Activated CD4-positive, alpha-beta T cell treated with anti-CD3 and anti-CD28 coated beads, Interleukin-2, Interleukin-4, amounts not matched to agents 100 ng/mL and 50 ng/mL, durations not matched to agents 16 hours and 8 hours (primary cell): ENCODE results near the gene BTG1.
A peak's percentile ranks its signal among the peaks of the same experiment; 100 is the strongest.

Source experiments
- DNase-seq: peaks from one replicate; pipeline ENCODE4 v3.0.0-alpha.2; 2020; ENCODE audit warnings: low spot score

Gene BTG1, protein sequence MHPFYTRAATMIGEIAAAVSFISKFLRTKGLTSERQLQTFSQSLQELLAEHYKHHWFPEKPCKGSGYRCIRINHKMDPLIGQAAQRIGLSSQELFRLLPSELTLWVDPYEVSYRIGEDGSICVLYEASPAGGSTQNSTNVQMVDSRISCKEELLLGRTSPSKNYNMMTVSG

DNA sequence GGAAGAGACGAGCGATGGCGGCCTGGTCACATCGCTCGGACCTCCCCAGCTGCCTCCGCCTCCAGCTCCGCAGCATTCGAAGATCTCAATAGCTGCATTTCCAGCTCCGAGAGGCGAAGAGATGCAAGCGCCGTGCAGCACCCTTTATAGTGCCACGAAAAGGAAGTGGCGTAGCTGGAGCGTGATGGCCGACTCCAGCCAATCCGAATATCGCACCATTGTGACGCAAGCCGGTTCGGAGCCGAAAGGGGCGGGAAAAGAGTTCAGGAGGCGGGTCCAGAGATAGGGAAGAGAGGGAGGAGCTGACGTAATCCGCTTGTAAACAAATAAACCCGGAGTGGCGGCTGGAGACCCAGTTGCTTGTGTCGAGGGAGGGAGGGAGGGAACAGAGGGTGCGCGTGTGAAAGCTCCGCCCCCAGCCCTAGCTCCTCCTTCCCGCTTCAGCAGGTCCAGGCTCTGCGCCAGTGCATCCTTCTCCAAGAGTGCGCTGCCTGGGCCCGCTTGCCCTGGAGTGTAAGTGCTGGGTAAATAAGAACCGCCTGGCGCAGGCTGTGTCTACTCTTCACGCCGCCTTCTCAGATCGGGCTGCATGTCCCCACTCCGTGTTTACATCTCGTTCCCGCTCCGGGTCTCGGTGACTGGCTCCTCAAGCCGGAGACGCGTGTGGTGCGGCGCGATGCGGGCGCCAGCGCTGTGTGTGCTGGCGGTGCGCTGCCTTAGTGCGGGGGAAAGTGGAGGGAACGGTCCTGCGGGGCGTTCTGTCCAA is at the start of gene BTG1:
Gene BTG1, minus strand, starts transcription at position 116 of the 766 bp plus-strand sequence. CDS start 311 bp downstream, outside the sequence.
- peak; percentile 100 for DNase-seq

DNA sequence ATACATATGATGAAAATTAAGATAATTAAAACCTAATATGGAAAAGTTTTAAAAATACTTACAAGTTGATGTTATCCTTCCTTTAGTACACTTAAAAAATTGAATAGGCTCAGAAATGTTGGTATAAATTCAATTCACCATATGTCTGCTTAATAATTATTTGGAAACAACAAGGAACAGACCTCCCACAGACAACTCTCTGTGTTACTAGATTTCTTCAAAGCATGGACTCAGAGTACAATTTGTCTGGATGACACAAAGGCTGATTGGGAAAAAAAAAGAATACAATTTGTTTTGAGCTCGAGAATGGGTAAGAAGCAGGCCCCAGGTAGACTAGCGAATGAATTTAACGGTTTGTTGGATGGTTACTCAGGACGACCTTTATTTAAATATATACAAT is 48.9 kb upstream of the BTG1 start:
- DNase-seq = no peak

DNA sequence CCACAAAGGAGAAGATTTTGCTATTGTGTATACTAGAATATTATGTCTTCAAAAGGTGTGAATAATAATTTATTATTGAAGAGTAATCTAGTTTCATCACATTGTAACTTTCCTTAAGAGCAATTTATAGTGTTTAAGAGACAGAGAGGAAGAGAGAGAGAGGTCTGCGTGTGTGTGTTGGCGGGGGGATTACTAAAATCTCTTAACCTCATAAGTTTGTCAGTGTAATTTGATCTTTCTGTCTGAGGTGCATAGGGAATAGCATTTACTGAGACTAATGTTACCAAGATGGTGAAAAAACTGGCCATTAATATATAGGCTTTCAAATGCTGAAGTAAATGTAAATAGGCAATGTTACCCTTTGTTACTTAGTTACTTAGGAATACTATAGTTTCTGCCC is 48.2 kb upstream of the BTG1 start:
- DNase-seq = no peak

DNA sequence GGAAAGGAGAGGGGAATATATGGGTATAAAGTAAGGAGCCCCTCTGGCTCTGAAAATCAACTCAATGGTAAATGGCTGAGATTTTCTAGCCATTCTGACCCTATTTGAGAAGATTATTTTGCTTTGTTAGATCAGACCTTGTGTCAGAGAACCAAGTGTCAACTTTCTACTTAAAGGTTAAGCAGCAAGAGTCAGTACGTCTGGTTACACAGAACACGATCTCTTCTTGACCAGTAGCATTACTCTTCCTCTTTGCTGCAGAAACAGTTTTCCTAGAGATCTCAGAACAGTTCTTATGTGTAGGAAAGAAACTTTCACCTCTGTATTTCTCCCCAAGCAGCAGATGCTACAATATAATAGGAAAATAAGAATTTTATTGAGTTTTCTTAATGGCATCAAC is 47.4 kb upstream of the BTG1 start:
- no peak for DNase-seq

DNA sequence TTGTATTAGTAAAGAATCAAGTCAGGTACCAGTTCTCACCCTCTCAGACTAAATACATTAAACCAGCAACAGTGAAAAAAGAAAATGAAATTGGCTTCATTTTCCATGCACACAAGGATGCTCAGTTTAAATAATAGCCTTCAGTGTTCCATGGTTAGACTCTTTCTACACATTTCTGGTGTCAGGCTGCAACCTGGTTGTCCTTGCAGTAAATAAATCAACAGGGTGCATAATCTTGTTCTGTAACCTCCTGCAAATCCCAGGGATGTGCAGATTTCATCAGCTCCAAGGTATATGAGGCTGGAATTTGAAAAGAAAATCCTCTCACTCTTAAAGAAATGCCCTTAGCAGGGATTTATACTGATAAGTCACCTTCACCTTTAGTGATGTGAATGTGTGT is 46.7 kb upstream of the BTG1 start:
- DNase-seq = no peak

DNA sequence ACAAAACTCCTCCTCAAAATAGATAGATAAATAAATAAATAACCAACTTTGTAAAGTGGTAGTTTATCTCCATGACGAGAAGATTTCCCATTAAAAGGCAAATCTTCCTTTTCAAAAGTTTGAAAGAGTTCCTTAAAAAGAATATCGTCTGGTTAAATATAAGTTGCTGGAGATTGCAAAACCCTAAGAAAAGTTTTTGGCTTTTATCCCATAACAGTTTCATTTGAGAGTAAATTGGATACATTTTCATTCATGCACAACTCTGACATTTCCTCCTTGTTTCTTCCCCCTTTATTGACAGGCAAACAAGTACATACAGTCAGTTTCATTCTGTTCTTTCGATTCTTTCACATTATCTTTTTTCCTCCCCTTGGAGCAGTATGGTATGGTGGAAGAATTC is 45.4 kb upstream of the BTG1 start:
- DNase-seq = no peak

DNA sequence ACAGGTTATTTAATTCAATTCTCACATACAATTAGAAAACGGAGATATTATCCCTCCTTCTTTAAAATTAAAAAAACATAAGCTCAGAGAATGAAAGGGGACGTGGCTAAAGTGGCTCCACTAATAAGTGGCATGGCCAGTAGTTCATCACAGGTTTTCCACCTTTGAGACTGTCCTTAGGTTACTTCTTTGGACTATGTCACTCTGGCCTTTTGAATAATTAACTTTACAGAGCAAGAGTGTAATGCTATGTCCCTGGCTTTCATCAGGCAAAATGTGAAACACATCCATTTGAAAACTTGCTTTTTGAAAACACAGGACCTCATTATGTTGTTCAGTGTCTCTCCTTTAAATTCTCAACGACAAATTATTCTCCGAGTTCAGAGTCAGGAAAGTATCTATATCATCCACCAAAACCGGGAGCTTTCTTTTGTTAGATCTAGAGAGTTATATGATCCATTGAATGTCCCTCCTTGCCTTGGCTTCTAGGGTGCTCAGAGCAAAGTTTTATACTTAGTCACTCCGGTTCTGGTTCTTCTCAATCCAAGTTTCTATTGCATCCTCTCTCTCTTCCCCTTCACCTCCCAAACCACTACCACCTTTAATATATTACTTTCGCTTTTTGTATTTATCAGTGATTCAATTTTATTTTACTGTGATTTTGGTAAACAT is 43.0 kb upstream of the BTG1 start:
- DNase-seq = no peak

DNA sequence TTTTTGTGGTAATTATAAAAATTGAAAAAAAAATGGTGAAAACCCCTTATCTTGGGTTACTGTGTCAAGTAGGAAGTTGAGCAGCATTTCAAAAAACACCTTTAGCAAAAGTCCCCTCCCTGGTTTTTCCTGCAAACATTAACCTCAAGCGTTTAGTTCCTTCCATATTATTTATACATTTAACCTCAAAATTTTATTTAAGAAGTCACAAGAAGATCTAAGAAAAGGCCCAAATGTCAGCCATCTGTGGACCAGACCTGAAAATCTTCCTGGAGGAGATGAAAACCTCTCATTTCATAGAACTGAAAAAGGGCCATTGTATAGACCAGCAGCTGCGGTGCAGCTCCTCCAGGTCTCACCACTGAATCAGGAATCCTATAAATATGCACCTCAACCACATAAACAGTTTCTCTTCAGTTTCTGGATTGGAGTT is 40.4 kb upstream of the BTG1 start:
- DNase-seq = no peak

DNA sequence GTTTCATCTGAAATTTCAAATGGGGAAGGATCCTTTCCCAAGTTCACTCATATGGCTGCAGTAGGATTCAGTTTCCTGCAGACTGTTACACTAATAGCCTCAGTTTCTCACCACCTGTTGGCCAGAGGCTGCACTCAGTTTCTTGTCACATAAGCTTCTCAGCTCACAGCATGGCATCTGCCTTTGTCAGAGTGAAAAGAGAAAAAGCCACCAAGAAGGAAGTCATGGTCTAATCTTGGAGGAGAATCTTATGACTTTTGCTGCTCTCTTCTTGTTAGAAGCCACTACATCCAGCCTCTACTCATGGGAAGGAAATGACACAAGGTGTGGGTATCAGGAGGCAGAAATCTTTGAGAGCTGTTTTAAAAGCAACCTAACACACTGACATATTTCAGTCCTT is 39.4 kb upstream of the BTG1 start:
- peak; percentile 83 for DNase-seq

DNA sequence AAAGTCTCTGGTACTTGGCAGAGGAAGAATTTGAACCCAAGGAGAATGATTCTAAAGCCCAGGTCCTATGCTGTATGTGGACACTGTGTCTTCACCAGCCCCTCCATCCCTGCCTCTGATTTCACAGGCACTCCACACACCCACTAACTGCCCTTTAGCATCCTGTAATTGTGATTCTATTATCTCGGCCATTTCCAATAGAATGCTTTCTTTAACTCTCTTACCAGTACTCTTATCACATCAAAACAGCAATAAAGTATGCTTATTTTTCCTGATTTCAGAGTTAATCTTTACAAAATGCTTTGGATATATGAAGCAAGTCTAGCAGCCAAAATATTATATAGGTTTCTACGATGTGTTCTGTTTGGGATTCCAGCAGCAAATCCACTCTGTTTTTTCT is 37.9 kb upstream of the BTG1 start:
- no peak for DNase-seq

DNA sequence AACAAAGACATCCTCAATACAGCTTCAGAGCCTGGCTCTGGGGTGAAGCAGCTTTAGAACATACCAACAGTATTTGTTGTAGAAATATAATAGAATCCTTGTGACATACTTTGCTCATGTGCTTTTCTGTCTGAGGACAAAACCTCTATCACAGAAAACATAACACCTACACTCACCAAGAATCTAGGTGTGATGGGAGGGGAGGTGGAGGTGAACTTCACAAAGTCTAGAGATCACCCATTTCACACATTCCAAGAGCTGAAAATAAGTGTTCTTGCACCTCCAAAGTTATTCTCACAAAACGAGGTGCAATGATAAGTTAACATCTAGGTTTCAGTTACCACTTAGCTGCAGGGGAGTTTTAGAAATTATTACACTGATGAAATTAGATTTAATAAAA is 32.7 kb upstream of the BTG1 start:
- DNase-seq = no peak

DNA sequence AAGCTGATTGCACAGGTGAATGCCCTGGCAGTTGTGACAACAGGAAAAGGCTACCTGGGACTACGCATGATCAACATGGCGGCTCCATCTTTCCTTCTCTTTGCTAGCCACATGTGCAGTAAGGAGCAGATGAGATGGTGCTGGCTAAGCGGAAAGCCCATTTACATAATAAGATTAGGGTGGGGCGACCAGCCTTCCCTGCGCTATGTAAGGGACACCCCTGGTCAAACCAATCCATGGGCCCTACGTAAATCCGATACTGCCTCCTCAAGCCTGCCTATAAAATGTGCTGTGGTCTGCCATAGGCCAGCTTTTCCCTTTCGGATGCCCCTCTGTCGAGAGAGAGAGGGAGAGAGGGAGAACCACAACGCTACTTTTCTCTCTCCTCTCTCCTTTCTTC is 31.0 kb upstream of the BTG1 start:
- DNase-seq = no peak

DNA sequence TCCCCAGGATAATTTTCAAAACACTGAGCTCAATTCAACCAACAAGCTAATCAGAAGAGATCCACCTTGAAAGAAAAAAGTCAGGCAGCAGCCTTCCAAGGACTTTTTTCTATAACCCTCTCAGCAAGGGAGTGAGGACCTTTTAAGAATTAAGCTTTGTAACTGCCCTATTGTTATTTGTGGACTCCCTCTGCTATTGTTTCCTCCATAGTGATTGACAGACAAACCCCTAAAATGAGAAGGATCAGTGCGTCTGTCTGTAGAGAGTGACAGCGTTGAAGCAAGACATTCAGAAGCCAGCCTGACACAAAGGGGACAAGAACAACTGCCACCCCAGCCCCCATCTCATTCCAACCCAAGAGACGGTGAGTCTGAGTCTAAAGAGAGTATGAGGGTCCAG is 30.3 kb upstream of the BTG1 start:
- DNase-seq = no peak

DNA sequence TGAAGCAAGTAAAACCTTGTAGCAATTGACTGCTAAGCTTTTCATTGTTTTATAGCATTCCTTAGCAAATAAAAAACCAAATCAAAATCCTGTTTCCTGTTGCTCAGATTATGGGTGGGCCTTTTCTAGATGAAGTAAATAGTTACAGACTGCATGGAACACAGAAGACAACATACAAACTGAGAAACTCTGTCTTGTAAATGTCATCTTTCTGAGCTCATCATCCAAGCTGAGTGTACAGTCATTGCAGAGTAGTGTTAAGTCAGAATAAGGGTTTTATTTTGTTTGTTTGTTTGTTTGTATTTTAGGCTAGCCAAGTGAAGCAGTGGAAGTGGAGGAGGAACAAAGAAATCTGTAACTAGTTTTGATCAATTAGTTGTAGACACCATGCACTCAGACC is 24.4 kb upstream of the BTG1 start:
- DNase-seq = no peak

DNA sequence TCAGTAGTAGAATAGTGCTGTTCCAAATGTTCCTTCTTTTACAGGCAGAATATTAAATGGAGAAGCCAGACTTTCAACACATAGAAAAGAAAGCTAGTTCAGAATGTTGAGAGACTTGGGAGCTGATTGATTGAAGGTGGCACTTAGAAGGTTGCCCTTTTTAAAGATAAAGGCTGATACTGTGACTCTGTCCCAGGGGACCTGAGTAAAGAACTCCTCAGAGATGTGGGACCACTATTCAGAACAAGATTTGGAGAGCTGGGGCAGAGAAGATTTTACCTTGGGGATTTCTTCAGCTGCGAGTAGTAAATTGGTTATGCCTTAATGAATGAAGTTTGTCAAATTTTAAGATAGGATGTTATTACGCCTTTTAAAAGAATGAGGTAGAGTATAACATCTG is 21.4 kb upstream of the BTG1 start:
- DNase-seq = no peak

DNA sequence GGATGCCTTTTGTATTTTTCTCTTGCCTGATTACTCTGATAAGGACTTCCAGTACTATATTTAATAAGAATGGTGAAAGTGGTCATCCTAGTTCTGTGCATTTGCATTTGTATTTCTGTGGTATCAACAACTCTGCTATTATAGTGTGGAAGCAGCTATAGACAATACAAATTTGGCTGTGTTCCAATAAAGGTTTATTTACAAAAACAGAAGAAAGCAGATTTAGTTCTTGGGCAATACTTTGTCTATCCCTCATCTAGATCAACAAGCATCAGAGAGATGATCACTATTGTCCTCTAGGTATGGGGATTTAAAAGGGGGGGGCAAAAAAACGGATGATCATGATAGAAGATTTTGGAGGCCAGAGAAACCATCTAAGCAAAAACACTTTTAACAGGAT is 19.1 kb upstream of the BTG1 start:
- no peak for DNase-seq

DNA sequence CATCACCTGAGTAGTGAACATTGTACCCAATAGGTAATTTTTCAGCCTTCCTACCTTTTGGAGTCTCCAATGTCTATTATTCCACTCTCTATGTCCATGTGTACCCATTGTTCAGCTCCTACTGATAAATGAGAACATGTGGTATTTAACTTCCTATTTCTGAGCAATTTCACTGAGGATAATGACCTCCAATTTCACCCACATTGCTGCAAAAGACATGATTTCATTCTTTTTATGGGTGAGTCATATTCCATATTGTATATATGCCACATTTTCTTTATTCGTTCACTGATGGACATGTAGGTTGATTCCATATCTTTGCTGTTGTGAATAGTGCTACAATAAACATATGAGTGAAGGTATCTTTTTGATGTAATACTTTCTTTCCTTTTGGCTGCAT is 16.4 kb upstream of the BTG1 start:
- DNase-seq = no peak

DNA sequence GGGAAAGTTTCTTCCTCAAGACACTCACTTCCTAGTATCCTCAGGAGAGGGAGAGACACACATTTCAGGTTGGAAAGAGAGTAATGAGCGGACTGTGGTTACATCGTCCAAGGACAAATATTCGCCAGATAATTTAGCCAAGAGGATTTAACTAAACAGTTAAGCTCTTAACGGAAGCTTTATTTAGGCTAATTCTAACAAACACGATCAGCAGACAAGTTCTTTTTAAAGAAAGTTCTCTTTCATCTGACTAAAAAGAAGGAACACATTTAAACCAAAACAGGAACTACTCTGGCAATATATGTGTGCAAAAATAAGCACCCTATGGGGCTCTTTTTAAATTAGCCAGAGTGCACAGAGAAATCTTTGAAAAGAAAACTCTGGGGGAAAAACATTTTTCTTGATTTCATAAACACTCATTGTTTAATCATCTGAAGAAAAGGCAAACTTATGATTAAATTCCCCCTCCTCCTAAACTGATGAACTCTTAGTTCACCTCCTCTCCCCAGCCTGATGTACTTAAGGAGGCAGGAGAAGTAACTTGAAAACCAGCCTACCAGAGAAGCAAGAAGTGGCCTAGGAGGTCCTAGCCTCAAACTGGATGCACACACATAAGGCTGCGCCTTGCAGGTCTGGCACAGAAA is 13.3 kb upstream of the BTG1 start:
- DNase-seq = no peak

DNA sequence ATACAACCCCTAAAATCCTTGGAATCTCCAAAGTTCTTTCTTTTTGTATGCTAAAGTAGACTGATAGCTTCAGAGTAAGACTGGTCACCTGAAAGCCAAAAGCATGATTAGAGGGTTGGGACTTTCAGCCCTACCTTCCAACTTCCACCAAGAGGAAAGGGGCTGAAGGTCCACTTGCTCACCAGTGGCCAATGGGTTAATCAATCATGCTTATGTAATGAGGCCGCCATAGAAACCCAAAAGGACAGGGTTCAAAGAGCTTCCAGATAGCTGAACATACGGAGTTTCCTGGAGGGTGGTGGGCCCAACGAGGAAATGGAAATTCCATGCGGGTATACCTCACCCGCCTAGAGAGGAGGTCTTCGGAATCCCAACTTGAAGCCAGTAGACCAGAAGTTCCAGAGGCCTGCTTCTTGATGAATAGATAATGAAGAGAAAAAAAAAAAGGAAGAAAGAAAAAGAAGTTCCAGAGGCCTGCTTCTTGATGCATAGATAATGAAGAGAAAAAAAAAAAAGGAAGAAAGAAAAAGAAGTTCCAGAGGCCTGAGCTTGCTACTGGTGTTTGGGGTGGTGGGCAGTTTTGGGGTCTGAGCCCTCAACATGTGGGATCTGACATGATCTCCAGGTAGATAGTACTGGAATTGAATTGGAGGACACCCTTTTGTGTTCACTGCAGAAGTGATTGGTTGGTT is 11.2 kb upstream of the BTG1 start:
- DNase-seq = no peak

DNA sequence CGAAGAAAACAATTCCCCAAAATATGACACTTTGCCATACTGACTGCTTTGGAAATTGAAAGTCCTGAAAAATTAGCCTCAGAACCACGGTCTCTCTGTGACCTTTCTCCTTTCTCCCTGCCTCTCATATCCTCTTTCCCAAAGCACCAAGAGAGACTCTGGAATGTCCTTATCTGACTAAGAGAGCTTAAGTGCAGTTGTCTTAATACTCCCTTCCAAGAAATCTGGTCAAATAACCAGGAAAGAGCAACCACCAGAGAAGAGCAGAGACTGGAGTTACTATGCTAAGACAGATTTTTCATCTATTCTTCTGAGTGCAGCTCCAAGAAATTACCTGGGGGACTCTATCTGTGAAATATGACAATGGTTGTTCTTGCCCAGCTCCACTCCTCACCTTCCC is 10.5 kb upstream of the BTG1 start:
- no peak for DNase-seq

DNA sequence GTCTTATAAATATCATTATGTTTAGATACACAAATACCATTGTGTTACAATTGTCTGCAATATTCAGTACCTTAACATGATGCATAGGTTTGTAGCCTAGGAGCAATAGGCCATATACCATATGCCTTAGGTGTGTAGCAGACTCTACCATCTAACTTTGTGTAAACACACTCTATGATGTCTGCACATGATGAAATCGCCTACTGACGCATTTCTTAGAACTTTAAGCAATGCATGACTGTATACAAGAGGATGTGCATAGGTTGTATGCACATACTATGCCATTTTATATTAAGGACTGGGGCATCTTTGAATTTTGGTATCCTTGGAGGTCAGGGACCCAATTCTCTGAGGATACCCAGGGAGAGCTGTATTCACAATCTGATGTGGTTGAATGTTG is 10.1 kb upstream of the BTG1 start:
- no peak for DNase-seq

DNA sequence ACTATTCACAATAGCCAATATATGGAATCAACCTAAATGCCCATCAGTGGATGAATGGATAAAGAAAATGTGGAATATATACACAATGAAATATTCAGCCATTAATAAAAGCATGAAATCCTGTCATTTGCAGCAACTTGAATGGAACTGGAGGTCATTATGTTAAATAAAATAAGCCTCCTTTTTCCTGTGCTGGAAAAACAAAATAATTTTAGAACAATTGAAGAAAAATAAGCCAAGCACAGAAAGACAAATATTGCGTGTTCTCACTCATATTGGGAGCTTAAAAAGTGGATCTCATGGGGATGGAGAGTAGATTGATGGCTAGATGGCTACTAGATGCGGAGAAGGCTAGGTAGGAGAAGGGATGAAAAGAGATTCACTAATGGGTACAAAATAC is 6.3 kb upstream of the BTG1 start:
- DNase-seq = no peak
